HUDEP-2 (cell line): Measurements from ENCODE around the gene ADAM29.
"Not testable (repeated sequence)": the region's sequence is repeated elsewhere in the genome, so short reads cannot be mapped to it uniquely, and the experiment has no call there.

ENCODE experiments used
- DNase-seq, 76 experiments: peaks; one replicate each; lab custom pipeline; 2025; ENCODE audit not compliant: unreplicated experiment in 76 of 76; lab: John Stamatoyannopoulos, UW

The ADAM29 gene

GRCh38 chr4:174918058-174918457, at the start of gene ADAM29:
TSS of gene ADAM29 (plus strand) at chr4:174918358. CDS start at chr4:174975526, 57,168 bp downstream.
- no peak for DNase-seq

GRCh38 chr4:174869339-174869738, 48.8 kb upstream of the ADAM29 start:
- no peak for DNase-seq

GRCh38 chr4:174870311-174870710, 47.8 kb upstream of the ADAM29 start:
- DNase-seq: no peak

- no peak for DNase-seq
These were observed 46.8 kb upstream of the ADAM29 start for GRCh38 chr4:174871407-174871806.

- DNase-seq: not testable (repeated sequence)
These were observed 45.0 kb upstream of the ADAM29 start for GRCh38 chr4:174873146-174873545.

- peak in 7 of 76 experiments; percentile 0 to 18 (median 2) for DNase-seq
These were observed 44.2 kb upstream of the ADAM29 start for GRCh38 chr4:174873931-174874330.

- DNase-seq: no peak
These were observed 43.3 kb upstream of the ADAM29 start for GRCh38 chr4:174874898-174875297.

- DNase-seq: no peak
These were observed 38.2 kb upstream of the ADAM29 start for GRCh38 chr4:174880001-174880400.

- no peak for DNase-seq
These were observed 35.7 kb upstream of the ADAM29 start for GRCh38 chr4:174882317-174882992.

- DNase-seq: no peak
These were observed 10.7 kb upstream of the ADAM29 start for GRCh38 chr4:174907508-174907907.

GRCh38 chr4:174910271-174910670, 7.9 kb upstream of the ADAM29 start:
- DNase-seq: no peak

GRCh38 chr4:174912919-174913543, 5.1 kb upstream of the ADAM29 start:
- no peak for DNase-seq

GRCh38 chr4:174919886-174920423, 1.8 kb downstream of the ADAM29 start:
- DNase-seq: no peak

- no peak for DNase-seq
These were observed 8.8 kb downstream of the ADAM29 start for GRCh38 chr4:174926958-174927357.

GRCh38 chr4:174928174-174928573, 10.0 kb downstream of the ADAM29 start:
- no peak for DNase-seq

- DNase-seq: no peak
These were observed 10.6 kb downstream of the ADAM29 start for GRCh38 chr4:174928575-174929253.

- no peak for DNase-seq
These were observed 11.2 kb downstream of the ADAM29 start for GRCh38 chr4:174929346-174929745.

GRCh38 chr4:174930895-174931294, 12.7 kb downstream of the ADAM29 start:
- DNase-seq: no peak

- no peak for DNase-seq
These were observed 14.9 kb downstream of the ADAM29 start for GRCh38 chr4:174933083-174933482.

- no peak for DNase-seq
These were observed 16.2 kb downstream of the ADAM29 start for GRCh38 chr4:174934360-174934759.

- DNase-seq: no peak
These were observed 17.4 kb downstream of the ADAM29 start for GRCh38 chr4:174935607-174936006.

GRCh38 chr4:174940002-174940401, 21.8 kb downstream of the ADAM29 start:
- no peak for DNase-seq
